Brain microvascular endothelial cell (primary cell): ENCODE results near the gene SPECC1L.
A peak's percentile ranks its signal among the peaks of the same experiment; 100 is the strongest.
"Not testable (repeated sequence)": the region's sequence is repeated elsewhere in the genome, so short reads cannot be mapped to it uniquely, and the experiment has no call there.

Experiments
- DNase-seq: peaks from one replicate; pipeline ENCODE4 v3.0.0-alpha.2; 2020
- H3K27ac ChIP-seq: fragments of 250-450 bp; sonication (Bioruptor Pico); 2 replicates; pipeline ENCODE4 v1.5.1; 2020; ENCODE audit warnings: mild to moderate bottlenecking, moderate library complexity
- H3K27me3 ChIP-seq: fragments of 250-450 bp; sonication (Bioruptor Pico); replicated peaks from 2 replicates; pipeline ENCODE4 v1.5.1; 2020; ENCODE audit warnings: mild to moderate bottlenecking
- H3K36me3 ChIP-seq: fragments of 250-450 bp; sonication (Bioruptor Pico); replicated peaks from 2 replicates; pipeline ENCODE4 v1.5.1; 2020; ENCODE audit warnings: mild to moderate bottlenecking
- H3K4me3 ChIP-seq: 2 replicates; pipeline ENCODE4 v1.5.1; 2011; ENCODE audit warnings: low read depth, mild to moderate bottlenecking, control low read depth, low read length, moderate library complexity
- in situ Hi-C: cut with HindIII; loops from 2 replicates; pipeline ENCODE4 v1.10.0; 2017; ENCODE audit warnings: low sequenced_read_pairs, low pct_ligation_motif_present
- TF ChIP-seq, protein P1 (sequence below): IDR thresholded peaks from 2 replicates; pipeline ENCODE4 v1.5.1; 2011; ENCODE audit warnings: low read depth, mild to moderate bottlenecking, moderate library complexity, low read length, control low read depth, inconsistent platforms; ENCODE audit errors: missing control alignments

Gene SPECC1L

DNA sequence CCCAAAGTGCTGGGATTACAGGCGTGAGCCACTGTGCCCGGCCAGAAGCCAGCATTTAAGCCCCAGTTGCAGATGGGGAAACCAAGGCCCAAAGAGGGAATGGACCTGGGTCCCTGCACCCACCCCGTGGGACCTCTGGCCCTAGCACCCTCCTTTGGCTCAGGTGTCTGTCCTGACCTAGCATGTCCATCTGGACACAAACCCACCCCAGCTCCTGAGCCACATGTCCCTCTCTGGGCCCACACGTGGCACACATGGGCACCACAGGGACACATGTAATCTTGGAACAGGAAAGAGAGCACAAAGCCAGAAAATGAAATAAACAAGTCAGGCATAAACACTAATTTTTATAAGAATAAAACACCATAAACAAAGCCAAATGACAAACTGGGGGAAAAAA, 35.3 kb upstream of the SPECC1L start:
- TF ChIP-seq, protein P1, sequence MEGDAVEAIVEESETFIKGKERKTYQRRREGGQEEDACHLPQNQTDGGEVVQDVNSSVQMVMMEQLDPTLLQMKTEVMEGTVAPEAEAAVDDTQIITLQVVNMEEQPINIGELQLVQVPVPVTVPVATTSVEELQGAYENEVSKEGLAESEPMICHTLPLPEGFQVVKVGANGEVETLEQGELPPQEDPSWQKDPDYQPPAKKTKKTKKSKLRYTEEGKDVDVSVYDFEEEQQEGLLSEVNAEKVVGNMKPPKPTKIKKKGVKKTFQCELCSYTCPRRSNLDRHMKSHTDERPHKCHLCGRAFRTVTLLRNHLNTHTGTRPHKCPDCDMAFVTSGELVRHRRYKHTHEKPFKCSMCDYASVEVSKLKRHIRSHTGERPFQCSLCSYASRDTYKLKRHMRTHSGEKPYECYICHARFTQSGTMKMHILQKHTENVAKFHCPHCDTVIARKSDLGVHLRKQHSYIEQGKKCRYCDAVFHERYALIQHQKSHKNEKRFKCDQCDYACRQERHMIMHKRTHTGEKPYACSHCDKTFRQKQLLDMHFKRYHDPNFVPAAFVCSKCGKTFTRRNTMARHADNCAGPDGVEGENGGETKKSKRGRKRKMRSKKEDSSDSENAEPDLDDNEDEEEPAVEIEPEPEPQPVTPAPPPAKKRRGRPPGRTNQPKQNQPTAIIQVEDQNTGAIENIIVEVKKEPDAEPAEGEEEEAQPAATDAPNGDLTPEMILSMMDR = no peak
- H3K36me3 ChIP-seq = peaks cover 30% of the 10 kb centered on the region
- H3K27ac ChIP-seq = no peak overlapping the region
- DNase-seq = no peak
- in situ Hi-C loops = no loop called here
- H3K27me3 ChIP-seq = no peaks in the 10 kb centered on the region
- no peak overlapping the region for H3K4me3 ChIP-seq

- TF ChIP-seq, protein P1 = no peak
- in situ Hi-C loops = no loop called here
- DNase-seq = no peak
- peaks cover 23% of the 10 kb centered on the region for H3K36me3 ChIP-seq
- H3K27me3 ChIP-seq = no peaks in the 10 kb centered on the region
- no peak overlapping the region for H3K4me3 ChIP-seq
- H3K27ac ChIP-seq = no peak overlapping the region
Measured at GRCh38 chr22:24236656-24237055, 34.0 kb upstream of the SPECC1L start.

GRCh38 chr22:24238101-24238694, 32.4 kb upstream of the SPECC1L start:
- H3K4me3 ChIP-seq, in situ Hi-C loops, H3K27me3 ChIP-seq: not testable (repeated sequence)
- DNase-seq = peak; percentile 53
- Histone ChIP-seq H3K27ac (peak overlapping the region; percentile 62), H3K36me3 (peaks cover 18% of the 10 kb centered on the region)

DNA sequence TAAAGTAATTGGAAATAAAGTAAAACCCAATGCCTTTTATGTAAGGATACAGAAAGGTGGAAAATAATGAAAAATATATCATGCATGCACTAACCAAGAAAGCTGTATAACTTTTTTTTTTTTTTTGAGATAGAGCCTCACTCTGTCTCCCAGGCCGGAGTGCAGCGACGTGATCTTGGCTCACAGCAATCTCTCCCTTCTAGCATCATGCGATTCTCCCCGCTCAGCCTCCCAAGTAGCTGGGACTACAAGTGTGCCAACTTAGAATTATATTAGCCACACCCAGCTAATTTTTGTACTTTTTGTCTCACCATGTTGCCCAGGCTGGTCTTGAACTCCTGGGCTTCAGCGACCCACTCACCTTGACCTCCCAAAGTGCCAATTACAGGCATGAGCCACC, 30.2 kb upstream of the SPECC1L start:
- no peak for DNase-seq
- TF ChIP-seq, protein P1 = no peak
- H3K27me3 ChIP-seq = no peaks in the 10 kb centered on the region
- in situ Hi-C loops = no loop called here
- no peak overlapping the region for H3K27ac ChIP-seq
- H3K4me3 ChIP-seq = no peak overlapping the region
- peaks cover 11% of the 10 kb centered on the region for H3K36me3 ChIP-seq

GRCh38 chr22:24240985-24241692, 29.5 kb upstream of the SPECC1L start:
- in situ Hi-C loops, H3K27ac ChIP-seq, DNase-seq, H3K36me3 ChIP-seq, H3K4me3 ChIP-seq, H3K27me3 ChIP-seq: not testable (repeated sequence)

- H3K36me3 ChIP-seq, in situ Hi-C loops, H3K27me3 ChIP-seq: not testable (repeated sequence)
- peak overlapping the region; percentile 61 for H3K4me3 ChIP-seq
- DNase-seq = peak; percentile 20
- H3K27ac ChIP-seq = peak overlapping the region; percentile 97
Measured at GRCh38 chr22:24243417-24243816, 27.2 kb upstream of the SPECC1L start.

GRCh38 chr22:24244144-24244787, 26.4 kb upstream of the SPECC1L start:
- peak overlapping the region; percentile 61 for H3K4me3 ChIP-seq
- DNase-seq = peak; percentile 75

DNA sequence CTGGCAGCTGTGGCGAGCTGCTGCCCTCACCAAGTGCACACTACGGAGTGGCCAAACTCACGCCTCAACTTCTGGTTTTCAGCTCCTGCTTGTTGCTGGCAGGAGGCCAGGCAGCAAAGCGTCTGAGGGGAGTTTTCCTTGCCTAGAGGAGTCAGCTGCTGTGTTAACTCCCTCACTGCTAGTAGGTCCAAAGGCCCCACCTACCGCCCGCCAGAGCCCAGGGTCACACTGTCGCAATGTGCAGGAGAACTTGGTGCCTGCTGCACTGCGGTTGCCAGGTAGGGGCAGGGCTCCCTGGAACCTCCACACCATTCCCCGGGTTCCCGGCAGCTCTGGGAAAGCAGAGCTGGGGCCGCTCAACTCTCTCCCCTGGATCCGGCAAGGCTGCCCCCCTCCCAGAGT, 25.6 kb upstream of the SPECC1L start, which contains the start of gene GGT5:
TSS of gene GGT5 (minus strand) at position 53 of the 402 bp plus-strand sequence. CDS start 357 bp downstream, outside the sequence.
- Histone ChIP-seq H3K27ac (peak within 1 kb of the TSS; percentile 97), H3K4me3 (peak within 1 kb of the TSS; percentile 61)
- peak; percentile 58 for DNase-seq

More at GRCh38 chr22:24244144-24244787, 26.4 kb upstream of the SPECC1L start:
- TF ChIP-seq, protein P1 = no peak
- Histone ChIP-seq H3K27ac (peak overlapping the region; percentile 97), H3K27me3 (no peaks in the 10 kb centered on the region), H3K36me3 (peaks cover 3% of the 10 kb centered on the region)
- in situ Hi-C loops = no loop called here

DNA sequence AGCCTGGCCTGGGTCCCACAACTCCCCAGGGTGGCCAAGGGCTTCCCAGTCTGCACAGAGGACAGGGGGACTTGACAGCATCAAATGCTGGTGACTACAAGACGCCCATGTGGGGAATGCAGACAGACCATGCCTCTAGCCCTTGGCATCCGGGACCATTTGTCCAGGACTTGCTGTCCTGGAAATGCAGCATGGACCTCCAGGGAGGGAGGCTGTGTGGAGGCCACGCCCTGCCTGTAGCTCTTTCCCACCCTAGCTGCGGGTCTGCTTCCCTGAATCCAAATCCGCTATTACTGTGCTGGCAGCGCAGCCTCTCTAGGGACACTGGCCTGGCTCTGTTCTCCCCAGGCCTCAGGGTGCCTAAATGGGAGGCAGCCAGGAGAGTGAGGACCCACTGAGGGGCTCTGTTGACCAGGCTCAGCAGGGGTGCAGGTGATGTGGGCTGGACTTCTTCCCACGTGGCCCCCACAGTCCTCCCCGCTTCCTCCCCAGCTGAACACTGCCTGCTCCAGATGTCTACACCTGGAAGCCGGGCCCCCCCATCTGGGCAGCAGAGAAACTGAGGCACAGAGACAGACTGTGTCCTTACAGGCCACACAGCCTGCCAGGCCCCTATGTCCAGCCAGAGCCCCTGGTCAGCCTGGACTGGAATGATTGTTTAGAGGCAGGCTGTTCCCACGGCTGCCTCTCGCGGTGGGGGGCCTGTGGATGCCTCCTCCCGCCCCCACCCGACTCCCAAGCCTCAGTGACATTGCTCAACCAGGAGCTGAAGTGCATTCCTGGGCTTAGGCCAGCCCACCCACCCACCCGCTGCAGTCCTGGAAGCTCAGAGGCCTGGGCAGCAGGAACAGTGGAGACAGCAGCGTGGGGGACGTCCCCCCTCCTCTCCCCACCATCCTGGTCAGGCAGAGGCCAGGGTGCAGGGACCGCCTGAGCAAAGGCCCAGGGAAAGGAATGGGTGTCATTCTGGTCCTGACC, 24.8 kb upstream of the SPECC1L start:
- H3K36me3 ChIP-seq, in situ Hi-C loops, H3K27me3 ChIP-seq: not testable (repeated sequence)
- Histone ChIP-seq H3K4me3 (peak overlapping the region; percentile 31), H3K27ac (peak overlapping the region; percentile 97)
- DNase-seq = peak; percentile 89

More for the DNA sequence above, 25.6 kb upstream of the SPECC1L start, which contains the start of gene GGT5:
- in situ Hi-C loops, H3K36me3 ChIP-seq, H3K27me3 ChIP-seq: not testable (repeated sequence)
